Thoracic aorta (tissue), 2 donors: Measurements from ENCODE around the gene UBE2K. TPM values are rescaled to one million over a fixed set of nuclear protein-coding genes. Genes with fewer than 3 reads are reported as not detected.

ENCODE experiments used
- ATAC-seq: fragments of 150-250 bp; one replicate; pipeline ENCODE4 v1.8.0; 2017; ENCODE audit warnings: low read depth; ENCODE audit not compliant: insufficient number of reproducible peaks, low FRiP score
- DNase-seq: peaks from one replicate; pipeline ENCODE4 v3.0.0-alpha.2; 2020; ENCODE audit warnings: low spot score
- H3K27ac ChIP-seq, 2 donors: fragments of 200-600 bp; sonication (generic); 1 replicate in 1 of 2; 2 replicates in 1 of 2; pipeline ENCODE4 v1.5.1; 2016; ENCODE audit warnings: mild to moderate bottlenecking in 2 of 2, moderate library complexity in 2 of 2
- H3K27me3 ChIP-seq: fragments of 200-600 bp; sonication (generic); replicated peaks from 2 replicates; pipeline ENCODE4 v1.6.0; 2016; ENCODE audit warnings: mild to moderate bottlenecking; ENCODE audit not compliant: insufficient read depth
- H3K36me3 ChIP-seq: fragments of 200-600 bp; sonication (generic); one replicate; pipeline ENCODE4 v1.5.1; 2016
- H3K4me1 ChIP-seq, 2 donors: fragments of 200-600 bp; sonication (generic); 1 replicate in 1 of 2; 2 replicates in 1 of 2; pipeline versions ENCODE4 v1.5.1 to v1.6.0; 2016; ENCODE audit warnings: low read depth in 2 of 2, mild to moderate bottlenecking in 1 of 2; ENCODE audit not compliant: control insufficient read depth in 1 of 2
- H3K4me3 ChIP-seq: fragments of 200-600 bp; sonication (generic); 2 replicates; pipeline ENCODE4 v1.5.1; 2016; ENCODE audit warnings: mild to moderate bottlenecking
- H3K9me3 ChIP-seq: fragments of 200-600 bp; sonication (generic); 2 replicates; pipeline ENCODE4 v1.5.1; 2016
- CTCF ChIP-seq: fragments of 200-600 bp; sonication (generic); IDR thresholded peaks from one replicate; pipeline ENCODE4 v1.5.1; 2019; ENCODE audit warnings: antibody characterized with exemption
- total RNA-seq, 2 donors: library from RNA; depleted of rRNA; stranded (reverse); fragments of >200 nt; gene quantifications; one replicate each; pipeline versions ENCODE4 v1.1.0 to v1.2.3, GENCODE V29; 2016

UBE2K gene
- total RNA-seq, 2 donors from 2014 or later: 28.8 to 39.2 TPM

DNA sequence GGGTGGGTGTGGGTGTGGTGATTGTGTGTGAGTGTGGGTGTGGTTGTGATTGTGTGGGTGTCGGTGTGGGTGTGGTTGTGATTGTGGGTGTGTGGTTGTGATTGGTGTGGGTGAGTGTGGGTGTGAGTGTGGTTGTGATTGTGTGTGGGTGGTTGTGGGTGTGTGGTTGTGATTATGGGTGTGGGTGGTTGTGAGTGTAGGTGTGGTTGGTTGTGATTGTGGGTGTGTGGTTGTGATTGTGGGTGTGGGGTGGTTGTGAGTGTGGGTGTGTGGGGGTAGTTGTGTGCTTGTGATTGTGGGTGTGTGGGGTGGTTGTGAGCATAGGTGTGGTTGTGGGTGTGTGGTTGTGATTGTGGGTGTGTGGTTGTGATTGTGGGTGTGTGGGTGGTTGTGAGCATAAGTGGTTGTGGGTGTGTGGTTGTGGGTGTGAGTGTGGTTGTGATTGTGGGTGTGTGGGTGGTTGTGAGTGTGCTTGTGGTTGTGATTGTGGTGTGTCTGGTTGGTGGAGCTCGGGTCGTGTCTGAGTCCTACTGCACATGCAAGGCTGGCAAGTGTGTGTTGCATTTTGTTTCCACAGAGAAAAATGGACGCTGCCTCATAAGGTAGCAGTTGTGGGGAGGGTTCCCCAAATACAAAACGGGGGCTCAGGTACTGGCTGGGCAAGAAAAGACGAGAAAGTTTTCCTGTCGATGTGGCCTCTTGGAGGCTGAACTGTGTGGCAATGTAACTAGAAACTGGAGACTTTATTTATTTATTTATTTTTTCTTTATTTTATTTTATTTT lies 116.7 kb downstream of the UBE2K start:
- H3K27ac ChIP-seq: no peak overlapping the region
- no peaks in the 10 kb centered on the region for H3K4me1 ChIP-seq
- H3K9me3 ChIP-seq: no peaks in the 10 kb centered on the region
- TF ChIP-seq CTCF: no peak
- ATAC-seq: no peak
- DNase-seq: no peak
- H3K27me3 ChIP-seq: no peaks in the 10 kb centered on the region
- H3K4me3 ChIP-seq: no peak overlapping the region
- no peaks in the 10 kb centered on the region for H3K36me3 ChIP-seq

DNA sequence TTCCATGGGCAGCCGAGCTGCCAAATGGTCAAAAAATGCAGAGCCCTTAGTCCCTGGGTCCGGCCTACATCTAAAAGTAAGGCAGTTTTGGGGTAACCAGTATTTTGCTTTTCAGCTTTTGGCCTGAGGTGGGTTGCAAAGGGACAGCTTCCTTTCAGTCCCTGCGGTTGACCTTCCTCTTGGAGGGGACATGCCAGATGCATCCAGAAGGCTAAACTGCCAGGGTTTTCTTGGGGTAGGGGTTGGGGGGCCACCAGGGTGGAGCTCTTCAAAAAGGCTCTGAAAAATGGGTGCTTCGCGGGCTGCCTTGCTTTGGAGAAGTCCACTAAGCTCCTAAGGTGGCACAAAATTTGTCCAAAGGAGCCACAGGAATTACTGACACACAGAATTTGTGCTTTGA lies 120.7 kb downstream of the UBE2K start:
- TF ChIP-seq CTCF: no peak
- no peak for DNase-seq
- Histone ChIP-seq H3K9me3 (no peaks in the 10 kb centered on the region), H3K4me3 (no peak overlapping the region), H3K27ac (no peak overlapping the region), H3K27me3 (no peaks in the 10 kb centered on the region), H3K36me3 (no peaks in the 10 kb centered on the region), H3K4me1 (no peaks in the 10 kb centered on the region)
- no peak for ATAC-seq

- no peak overlapping the region for H3K27ac ChIP-seq
- H3K9me3 ChIP-seq: no peaks in the 10 kb centered on the region
- no peak for TF ChIP-seq CTCF
- H3K27me3 ChIP-seq: no peaks in the 10 kb centered on the region
- no peak for ATAC-seq
- H3K36me3 ChIP-seq: peaks cover 3% of the 10 kb centered on the region
- H3K4me1 ChIP-seq: no peaks in the 10 kb centered on the region
- no peak for DNase-seq
- H3K4me3 ChIP-seq: no peak overlapping the region
Measured at GRCh38 chr4:39820186-39820585, 122.2 kb downstream of the UBE2K start.

DNA sequence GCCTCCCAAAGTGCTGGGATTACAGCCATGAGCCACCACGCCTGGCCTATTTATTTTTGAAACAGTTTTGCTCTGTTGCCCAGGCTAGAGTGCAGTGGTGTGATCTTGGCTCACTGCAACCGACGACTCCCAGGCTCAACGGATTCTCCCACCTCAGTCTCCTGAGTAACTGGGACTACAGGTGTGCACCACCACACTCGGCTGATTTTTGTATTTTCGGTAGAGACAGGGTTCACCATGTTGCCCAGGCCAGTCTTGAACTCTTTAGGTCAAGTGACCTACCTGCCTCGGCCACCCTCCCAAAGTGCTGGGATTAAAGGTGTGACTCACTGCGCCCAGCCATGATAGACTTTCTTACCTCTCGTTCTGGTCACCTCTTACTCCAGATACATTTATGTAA lies 124.0 kb downstream of the UBE2K start:
- no peaks in the 10 kb centered on the region for H3K4me1 ChIP-seq
- ATAC-seq: no peak
- peaks cover 4% of the 10 kb centered on the region for H3K36me3 ChIP-seq
- no peak for DNase-seq
- no peak overlapping the region for H3K4me3 ChIP-seq
- TF ChIP-seq CTCF: no peak
- H3K9me3 ChIP-seq: no peaks in the 10 kb centered on the region
- no peak overlapping the region for H3K27ac ChIP-seq
- no peaks in the 10 kb centered on the region for H3K27me3 ChIP-seq

- H3K27ac ChIP-seq: no peak overlapping the region
- peaks cover 4% of the 10 kb centered on the region for H3K36me3 ChIP-seq
- H3K4me1 ChIP-seq: no peaks in the 10 kb centered on the region
- no peak for TF ChIP-seq CTCF
- H3K4me3 ChIP-seq: no peak overlapping the region
- H3K27me3 ChIP-seq: no peaks in the 10 kb centered on the region
- DNase-seq (no peak), ATAC-seq (no peak)
- H3K9me3 ChIP-seq: no peaks in the 10 kb centered on the region
Measured at GRCh38 chr4:39822662-39823061, 124.7 kb downstream of the UBE2K start.
